Body of pancreas (tissue), 4 donors: Measurements from ENCODE around the gene ZNF429. TPM values are rescaled to one million over a fixed set of nuclear protein-coding genes. Genes with fewer than 3 reads are reported as not detected.

Experiments
- ATAC-seq: fragments of 150-250 bp; one replicate; pipeline ENCODE4 v1.9.1; 2016
- DNase-seq, 4 donors: peaks; one replicate each; pipeline ENCODE4 v3.0.0-alpha.2; 2019
- H3K27ac ChIP-seq, 4 donors: fragments of 200-600 bp; sonication (generic); 1 replicate in 3 of 4; 2 replicates in 1 of 4; pipeline versions ENCODE4 v1.5.1 to v1.6.1; 2016 to 2019; ENCODE audit warnings: mild to moderate bottlenecking in 1 of 4, mixed read lengths in 1 of 4, moderate library complexity in 1 of 4
- H3K27me3 ChIP-seq, 2 donors: fragments of 200-600 bp; sonication (generic); one replicate each; pipeline ENCODE4 v1.6.0; 2016; ENCODE audit warnings: mild to moderate bottlenecking in 1 of 2
- H3K36me3 ChIP-seq, 2 donors: fragments of 200-600 bp; sonication (generic); replicated peaks in 1 of 2; 2 replicates each; pipeline ENCODE4 v1.5.1; 2016; ENCODE audit warnings: low read depth in 2 of 2; ENCODE audit not compliant: insufficient read depth in 1 of 2
- H3K4me1 ChIP-seq: fragments of 200-600 bp; sonication (generic); one replicate; pipeline ENCODE4 v1.6.0; 2016
- H3K4me3 ChIP-seq, 2 donors: fragments of 200-600 bp; sonication (generic); 1 replicate in 1 of 2; 2 replicates in 1 of 2; pipeline ENCODE4 v1.5.1; 2016 to 2019
- H3K9me3 ChIP-seq, 3 donors: fragments of 200-600 bp; sonication (generic); 1 replicate in 2 of 3; 2 replicates in 1 of 3; pipeline ENCODE4 v1.5.1; 2016
- POLR2A ChIP-seq, 3 donors: fragments of 450-650 bp; IDR thresholded peaks; one replicate each; pipeline ENCODE4 v1.6.1; 2016; ENCODE audit warnings: antibody characterized with exemption in 3 of 3, mild to moderate bottlenecking in 2 of 3
- WGBS, 2 donors: methylation state at CpG; one replicate each; pipeline ENCODE4 v1.1.5; 2017; 5-methylcytosine and 5-hydroxymethylcytosine counted together
- intact Hi-C: fragments of 100-400 bp; cut with DNase I; formaldehyde crosslinking; loops from one replicate; pipeline ENCODE4 v1.15.1; 2023
- total RNA-seq, 2 donors: library from RNA; depleted of rRNA; stranded (reverse); fragments of >200 nt; gene quantifications; one replicate each; pipeline ENCODE4 v1.1.0, GENCODE V29; 2016
- TF ChIP-seq, protein P1 (sequence below), 7 experiments: fragments of 450-650 bp in 4 of 7; fragments of 200-600 bp in 3 of 7; sonication (generic) in 3 of 7; IDR thresholded peaks; one replicate each; pipeline ENCODE4 v1.5.1; 2016 to 2019; ENCODE audit warnings: antibody characterized with exemption in 7 of 7

The ZNF429 gene
- 10 to 100 TPM; 21.5 to 55.7 TPM for total RNA-seq

DNA sequence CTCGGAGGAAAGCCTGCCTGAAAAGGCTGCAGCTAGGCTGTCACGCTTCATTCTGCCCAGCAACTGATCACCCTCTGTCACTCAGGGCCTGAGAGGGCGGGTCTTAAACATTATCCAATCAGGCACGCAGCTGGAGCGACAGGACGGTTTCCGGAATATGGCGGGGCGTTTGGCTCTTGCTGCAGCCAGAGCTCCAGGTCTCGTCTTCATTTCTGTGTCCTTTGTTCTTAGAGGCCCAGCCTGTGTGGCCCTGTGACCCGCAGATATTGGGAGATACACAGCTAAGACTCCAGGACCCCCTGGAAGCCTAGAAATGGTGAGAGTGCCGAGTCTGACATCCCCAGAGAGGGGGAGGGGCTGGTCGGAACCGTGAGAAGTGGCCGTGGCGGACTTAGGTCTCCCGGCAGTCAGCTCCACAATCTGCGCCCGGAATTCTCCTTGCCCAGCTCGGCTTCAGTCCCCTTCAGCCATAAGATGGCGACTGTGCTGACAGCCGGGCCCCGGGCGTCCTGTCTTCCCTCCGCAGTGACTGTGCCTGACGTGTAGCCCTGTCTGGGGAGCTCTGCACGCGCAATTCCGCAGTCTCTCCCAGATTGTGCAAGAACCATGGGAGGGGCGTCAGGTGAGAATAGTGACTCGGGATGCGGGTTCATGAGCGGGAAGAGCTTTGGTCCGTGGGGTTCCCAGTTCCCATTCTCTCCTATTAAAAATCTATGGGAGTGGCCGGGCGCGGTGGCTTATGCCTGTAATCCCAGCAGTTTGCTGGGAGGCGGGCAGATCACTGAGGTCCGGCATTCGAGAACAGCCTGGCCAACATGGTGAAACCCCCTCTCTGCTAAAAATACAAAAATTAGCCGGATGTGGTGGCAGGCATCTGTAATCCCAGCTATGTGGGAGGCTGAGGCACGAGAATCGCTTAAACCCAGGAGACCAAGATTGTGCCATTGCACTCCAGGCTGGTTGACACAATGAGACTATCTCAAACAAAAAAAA is at the start of gene ZNF429:
ZNF429 (plus strand) TSS at position 144 of the 993 bp plus-strand sequence; CDS start at position 314, 170 bp downstream.
- DNase-seq (peak; percentile 92 to 97 (median 94)), ATAC-seq (peak; percentile 94)
- Histone ChIP-seq H3K9me3 (no peaks in the 10 kb centered on the region), H3K27me3 (no peaks in the 10 kb centered on the region), H3K27ac (peak within 1 kb of the TSS; percentile 92 to 99 (median 96)), H3K4me3 (peak within 1 kb of the TSS; percentile 39 to 93), H3K4me1 (peaks cover 21% of the 10 kb centered on the region), H3K36me3 (no peaks in the 10 kb centered on the region)
- WGBS, 2 donors: 0 to 1% methylated on average over 8 to 43 of the region's 43 CpGs
- intact Hi-C loops: no loop called here
- peak; percentile 70 to 94 (median 91) for TF ChIP-seq POLR2A (IDR thresholded peaks at IDR 0.05)
- TF ChIP-seq, protein P1, sequence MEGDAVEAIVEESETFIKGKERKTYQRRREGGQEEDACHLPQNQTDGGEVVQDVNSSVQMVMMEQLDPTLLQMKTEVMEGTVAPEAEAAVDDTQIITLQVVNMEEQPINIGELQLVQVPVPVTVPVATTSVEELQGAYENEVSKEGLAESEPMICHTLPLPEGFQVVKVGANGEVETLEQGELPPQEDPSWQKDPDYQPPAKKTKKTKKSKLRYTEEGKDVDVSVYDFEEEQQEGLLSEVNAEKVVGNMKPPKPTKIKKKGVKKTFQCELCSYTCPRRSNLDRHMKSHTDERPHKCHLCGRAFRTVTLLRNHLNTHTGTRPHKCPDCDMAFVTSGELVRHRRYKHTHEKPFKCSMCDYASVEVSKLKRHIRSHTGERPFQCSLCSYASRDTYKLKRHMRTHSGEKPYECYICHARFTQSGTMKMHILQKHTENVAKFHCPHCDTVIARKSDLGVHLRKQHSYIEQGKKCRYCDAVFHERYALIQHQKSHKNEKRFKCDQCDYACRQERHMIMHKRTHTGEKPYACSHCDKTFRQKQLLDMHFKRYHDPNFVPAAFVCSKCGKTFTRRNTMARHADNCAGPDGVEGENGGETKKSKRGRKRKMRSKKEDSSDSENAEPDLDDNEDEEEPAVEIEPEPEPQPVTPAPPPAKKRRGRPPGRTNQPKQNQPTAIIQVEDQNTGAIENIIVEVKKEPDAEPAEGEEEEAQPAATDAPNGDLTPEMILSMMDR (IDR thresholded peaks at IDR 0.05): peak in 2 of 7 experiments; percentile 4 to 22

DNA sequence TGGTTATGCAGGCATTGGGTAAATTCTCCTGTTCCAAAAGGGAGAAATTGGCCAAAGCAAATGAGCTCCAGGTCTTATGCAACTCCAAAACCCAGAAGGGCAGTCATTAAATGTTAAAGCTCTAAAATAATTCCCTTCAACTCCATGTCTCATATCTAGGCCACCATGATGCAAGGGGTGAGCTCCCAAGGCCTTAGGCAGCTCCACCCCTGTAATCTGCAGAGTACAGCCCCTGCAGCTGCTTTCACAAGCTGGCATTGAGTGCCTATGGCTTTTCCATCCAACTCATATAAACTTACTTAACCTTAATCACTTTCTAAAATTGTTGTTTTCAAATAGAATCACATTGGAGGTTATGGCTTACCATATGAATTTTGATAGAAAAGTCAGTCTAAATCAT is 44.7 kb upstream of the ZNF429 start:
- no peak for TF ChIP-seq POLR2A (IDR thresholded peaks at IDR 0.05)
- TF ChIP-seq, protein P1 (IDR thresholded peaks at IDR 0.05): no peak
- H3K4me1 ChIP-seq: no peaks in the 10 kb centered on the region
- no peaks in the 10 kb centered on the region for H3K9me3 ChIP-seq
- H3K27me3 ChIP-seq: no peaks in the 10 kb centered on the region
- intact Hi-C loops: no loop called here
- no peak for DNase-seq
- H3K27ac ChIP-seq: no peak overlapping the region
- H3K4me3 ChIP-seq: no peak overlapping the region
- no peaks in the 10 kb centered on the region for H3K36me3 ChIP-seq
- ATAC-seq: no peak

- H3K36me3 ChIP-seq: no peaks in the 10 kb centered on the region
- H3K4me3 ChIP-seq: no peak overlapping the region
- ATAC-seq (no peak), DNase-seq (no peak)
- H3K9me3 ChIP-seq: no peaks in the 10 kb centered on the region
- no peaks in the 10 kb centered on the region for H3K27me3 ChIP-seq
- intact Hi-C loops: no loop called here
- 91 to 95% methylated on average over 16 of the region's 16 CpGs for whole genome bisulfite sequencing, 2 donors
- TF ChIP-seq, protein P1 (IDR thresholded peaks at IDR 0.05): no peak
- TF ChIP-seq POLR2A (IDR thresholded peaks at IDR 0.05): no peak
- no peaks in the 10 kb centered on the region for H3K4me1 ChIP-seq
- no peak overlapping the region for H3K27ac ChIP-seq
Observed at GRCh38 chr19:21462540-21462939, 42.9 kb upstream of the ZNF429 start.

DNA sequence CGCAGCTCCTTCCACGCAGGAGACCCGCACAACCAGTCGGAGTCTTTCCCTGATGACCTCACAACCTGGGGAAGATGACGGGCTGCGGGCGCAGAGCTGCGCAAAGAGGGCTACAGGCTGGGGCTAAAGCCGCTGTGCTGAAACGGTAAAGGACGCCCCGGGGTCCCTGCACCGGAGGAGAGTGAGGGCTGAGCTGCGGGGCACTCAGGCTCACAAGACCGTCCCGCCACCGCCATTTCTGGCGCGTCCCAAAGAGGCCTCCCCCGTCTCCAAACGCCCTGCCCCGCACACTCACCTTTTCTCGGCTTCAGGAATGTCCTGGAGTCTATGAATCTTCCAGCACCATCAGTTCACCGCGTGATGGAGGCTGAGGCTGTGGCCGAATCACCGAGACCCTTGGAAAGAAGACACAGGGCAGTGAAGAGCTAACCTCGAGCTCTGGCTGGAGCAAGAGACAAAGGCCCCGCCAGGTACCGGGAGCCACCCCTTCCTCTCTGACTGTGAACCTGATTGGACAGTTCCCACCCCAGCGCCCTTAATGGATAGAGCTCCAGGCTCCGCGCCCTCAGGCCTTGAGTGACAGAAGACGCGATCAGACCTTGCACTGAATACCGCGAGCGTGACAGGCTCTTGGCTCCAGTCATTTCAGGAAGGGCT is 41.8 kb upstream of the ZNF429 start:
- peak in 2 of 3 donors; percentile 38 to 49 for TF ChIP-seq POLR2A (IDR thresholded peaks at IDR 0.05)
- TF ChIP-seq, protein P1 (IDR thresholded peaks at IDR 0.05): no peak
- WGBS, 2 donors: 3 to 7% methylated on average over 15 to 38 of the region's 38 CpGs

More for the DNA sequence above, 41.8 kb upstream of the ZNF429 start:
- ATAC-seq (peak; percentile 98), DNase-seq (peak; percentile 70 to 88 (median 78))
- H3K27ac ChIP-seq: peak overlapping the region in 2 of 4 donors; percentile 5 to 10
- no peaks in the 10 kb centered on the region for H3K27me3 ChIP-seq
- peak overlapping the region; percentile 25 to 36 for H3K4me3 ChIP-seq
- no peaks in the 10 kb centered on the region for H3K9me3 ChIP-seq
- H3K4me1 ChIP-seq: no peaks in the 10 kb centered on the region
- intact Hi-C loops: no loop called here
- no peaks in the 10 kb centered on the region for H3K36me3 ChIP-seq
